GM12878 (cell line): ENCODE data around the gene CLPTM1. TPM values are rescaled to one million over a fixed set of nuclear protein-coding genes. Genes with fewer than 3 reads are reported as not detected.
"Not testable (repeated sequence)": the region's sequence is repeated elsewhere in the genome, so short reads cannot be mapped to it uniquely, and the experiment has no call there.

Experiments used
- ATAC-seq: fragments of 200-7000 bp; cut with Tn5 transposase; 3 replicates; pipeline ENCODE4 v1.9.1; 2020; ENCODE audit warnings: mild to moderate bottlenecking, moderate library complexity
- BruUV-seq: library from RNA; stranded (reverse); fragments of 400-500 nt; replicated peaks from 2 replicates; lab custom pipeline; 2021; lab: Mats Ljungman, UMichigan
- CTCF ChIA-PET: fragments of 300-600 bp; sonication (Branson Sonifier 250); formaldehyde crosslinking; extraction: SDS; loops from one replicate; lab custom pipeline; 2021; ENCODE audit warnings: inconsistent platforms; lab: Yijun Ruan, JAX
- POLR2A ChIA-PET: fragments of 350-600 bp; formaldehyde crosslinking; extraction: SDS; loops from one replicate; lab custom pipeline; 2021; ENCODE audit warnings: inconsistent platforms; lab: Charles Lee
- RAD21 ChIA-PET: fragments of 300-600 bp; sonication (Branson Sonifier 250); formaldehyde crosslinking; loops from one replicate; lab custom pipeline; 2023; ENCODE audit warnings: antibody characterized with exemption; ENCODE audit not compliant: unreplicated experiment; lab: Charles Lee
- SMC1A ChIA-PET: fragments of 300-600 bp; sonication (Branson Sonifier 250); formaldehyde crosslinking; loops from one replicate; lab custom pipeline; 2023; ENCODE audit not compliant: unreplicated experiment, uncharacterized antibody; lab: Charles Lee
- DNase-seq: peaks from one replicate; pipeline ENCODE4 v3.0.0-alpha.2; 2011; ENCODE audit warnings: low read depth, low spot score
- FAIRE-seq: peaks from 3 replicates; lab custom pipeline; 2011; peaks lifted over from hg19 to GRCh38; lab: Jason Lieb, UNC
- H2AFZ ChIP-seq: 2 replicates; pipeline ENCODE4 v1.6.0; 2011; ENCODE audit warnings: low read depth, low read length, control low read depth; ENCODE audit not compliant: control insufficient read depth
- H3K27ac ChIP-seq: 2 replicates; pipeline ENCODE4 v1.5.1; 2011; ENCODE audit warnings: control low read depth; ENCODE audit not compliant: control insufficient read depth, insufficient read depth
- H3K27me3 ChIP-seq, 2 experiments: replicated peaks in 1 of 2; 2 replicates each; pipeline versions ENCODE4 v1.6.0 to v1.6.1; 2011; ENCODE audit warnings: low read length in 1 of 2; ENCODE audit not compliant: control insufficient read depth in 2 of 2, insufficient read depth in 2 of 2
- H3K36me3 ChIP-seq, 2 experiments: 2 replicates each; pipeline ENCODE4 v1.5.1; 2011; ENCODE audit warnings: low read length in 1 of 2; ENCODE audit not compliant: control insufficient read depth in 2 of 2, insufficient read depth in 2 of 2
- H3K4me1 ChIP-seq: 2 replicates; pipeline ENCODE4 v1.6.1; 2011; ENCODE audit warnings: mild to moderate bottlenecking, low read length, moderate library complexity, mixed read lengths; ENCODE audit not compliant: control insufficient read depth, insufficient read depth
- H3K4me2 ChIP-seq: 2 replicates; pipeline ENCODE4 v1.6.0; 2011; ENCODE audit warnings: control low read depth; ENCODE audit not compliant: control insufficient read depth, insufficient read depth
- H3K4me3 ChIP-seq: fragments of 200-600 bp; sonication (generic); 2 replicates; pipeline ENCODE4 v1.5.1; 2016
- H3K79me2 ChIP-seq: 2 replicates; pipeline ENCODE4 v1.6.0; 2011; ENCODE audit warnings: low read length; ENCODE audit not compliant: control insufficient read depth, insufficient read depth
- H3K9ac ChIP-seq: 2 replicates; pipeline ENCODE4 v1.8.0; 2011; ENCODE audit warnings: low read length, control low read depth, mixed read lengths; ENCODE audit not compliant: control insufficient read depth, insufficient read depth
- H3K9me3 ChIP-seq: replicated peaks from 3 replicates; pipeline ENCODE4 v1.5.1; 2011; ENCODE audit warnings: mild to moderate bottlenecking, low read length; ENCODE audit not compliant: control insufficient read depth, insufficient read depth
- H4K20me1 ChIP-seq: 2 replicates; pipeline ENCODE4 v1.6.0; 2011; ENCODE audit not compliant: control insufficient read depth, insufficient read depth
- NR2F1 ChIP-seq: fragments of 450-650 bp; conservative IDR thresholded peaks from 2 replicates; pipeline ENCODE4 v1.6.1; 2017; ENCODE audit warnings: mild to moderate bottlenecking
- WGBS: methylation state at CpG from one replicate; pipeline ENCODE4 v1.1.6; 2016; ENCODE audit warnings: low lambda C conversion rate; ENCODE audit not compliant: insufficient replicate concordance, insufficient coverage; ENCODE audit errors: missing lambda C conversion rate; 5-methylcytosine and 5-hydroxymethylcytosine counted together
- in situ Hi-C: fragments of 300-500 bp; cut with MboI; formaldehyde crosslinking; loops from 9 replicates; pipeline ENCODE4 v1.14.3; 2018; ENCODE audit warnings: mixed read lengths
- intact Hi-C: fragments of 100-400 bp; cut with micrococcal nuclease; formaldehyde crosslinking; loops from one replicate; pipeline ENCODE4 v1.14.2; 2022; ENCODE audit not compliant: unreplicated experiment
- polyA plus RNA-seq, 11 experiments: library from polyadenylated mRNA; depleted of rRNA in 4 of 11; unstranded in 6 of 11; stranded (reverse) in 5 of 11; fragments of >200 nt; fragmentation: Nextera tagmentation in 4 of 11; fragmentation: Illumina TruSeq in 1 of 11; extraction: Ambion mirVana in 4 of 11; extraction: Trizol in 1 of 11; gene quantifications; 1 replicate in 1 of 11; 2 replicates in 10 of 11; pipeline versions ENCODE4 v1.2.1 to v1.2.3, GENCODE V29; 2011 to 2016; ENCODE audit warnings: inconsistent platforms in 2 of 11, missing spikeins in 2 of 11, low read depth in 1 of 11
- total RNA-seq, 4 experiments: library from RNA; depleted of rRNA in 3 of 4; stranded (reverse); fragments of >200 nt in 3 of 4; fragmentation: Illumina TruSeq in 1 of 4; extraction: Trizol in 1 of 4; gene quantifications; 2 replicates each; pipeline versions ENCODE4 v1.2.1 to v1.2.3, GENCODE V29; 2013 to 2021
- TF ChIP-seq, protein P1 (sequence below): fragments of 450-650 bp; IDR thresholded peaks from 2 replicates; pipeline ENCODE4 v1.6.1; 2016; ENCODE audit warnings: mild to moderate bottlenecking

The CLPTM1 gene
- total and polyA plus RNA-seq, 10 of the 15 experiments (the other 5 are each of a cell fraction or from before 2014, with no cell fraction given): 0.42 to 72.6 (median 35.2) TPM

DNA sequence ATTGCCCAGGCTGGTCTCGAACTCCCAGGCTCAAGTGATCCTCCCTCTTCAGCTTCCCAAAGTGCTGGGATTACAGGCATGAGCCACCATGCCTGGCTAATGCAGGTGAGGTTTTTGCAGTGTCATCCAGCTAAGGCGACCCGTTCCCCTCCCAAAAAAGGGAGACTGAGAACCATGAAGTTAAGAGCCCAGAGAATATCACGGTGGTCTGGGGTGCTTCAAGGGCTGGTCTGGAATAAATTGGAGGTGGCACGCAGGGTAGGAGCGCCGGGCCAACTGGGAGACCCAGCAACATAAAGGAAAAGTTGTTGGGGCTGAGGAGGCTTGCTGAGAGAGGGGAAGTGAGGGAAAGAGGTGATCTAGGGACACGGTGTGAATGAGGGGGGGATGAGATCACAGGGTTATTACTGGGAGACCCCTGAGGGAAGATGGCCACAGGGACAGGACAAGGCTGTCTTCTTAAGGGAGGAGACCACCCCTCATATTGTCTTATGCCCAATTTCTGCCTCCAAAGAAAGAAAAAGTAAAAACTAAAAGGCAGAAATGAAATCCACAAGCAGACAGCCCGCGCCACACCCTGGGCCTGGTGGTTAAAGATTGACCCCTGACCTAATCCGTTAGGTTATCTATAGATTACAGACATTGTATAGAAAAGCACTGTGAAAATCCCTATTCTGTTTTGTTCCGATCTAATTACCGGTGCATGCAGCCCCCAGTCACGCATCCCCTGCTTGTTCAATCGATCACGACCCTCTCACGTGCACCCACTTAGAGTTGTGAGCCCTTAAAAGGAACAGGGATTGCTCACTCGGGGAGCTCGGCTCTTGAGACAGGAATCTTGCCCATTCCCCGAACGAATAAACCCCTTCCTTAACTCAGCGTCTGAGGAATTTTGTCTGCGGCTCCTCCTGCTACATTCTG, 41.4 kb upstream of the CLPTM1 start:
- H4K20me1 ChIP-seq, FAIRE-seq, SMC1A ChIA-PET, H3K27me3 ChIP-seq, H3K27ac ChIP-seq, in situ Hi-C loops, H3K36me3 ChIP-seq, intact Hi-C loops, POLR2A ChIA-PET, H3K4me2 ChIP-seq, DNase-seq, H3K4me3 ChIP-seq, H2AFZ ChIP-seq, H3K9me3 ChIP-seq, BruUV-seq, H3K9ac ChIP-seq, H3K79me2 ChIP-seq, H3K4me1 ChIP-seq, ATAC-seq: not testable (repeated sequence)
- TF ChIP-seq, protein P1, sequence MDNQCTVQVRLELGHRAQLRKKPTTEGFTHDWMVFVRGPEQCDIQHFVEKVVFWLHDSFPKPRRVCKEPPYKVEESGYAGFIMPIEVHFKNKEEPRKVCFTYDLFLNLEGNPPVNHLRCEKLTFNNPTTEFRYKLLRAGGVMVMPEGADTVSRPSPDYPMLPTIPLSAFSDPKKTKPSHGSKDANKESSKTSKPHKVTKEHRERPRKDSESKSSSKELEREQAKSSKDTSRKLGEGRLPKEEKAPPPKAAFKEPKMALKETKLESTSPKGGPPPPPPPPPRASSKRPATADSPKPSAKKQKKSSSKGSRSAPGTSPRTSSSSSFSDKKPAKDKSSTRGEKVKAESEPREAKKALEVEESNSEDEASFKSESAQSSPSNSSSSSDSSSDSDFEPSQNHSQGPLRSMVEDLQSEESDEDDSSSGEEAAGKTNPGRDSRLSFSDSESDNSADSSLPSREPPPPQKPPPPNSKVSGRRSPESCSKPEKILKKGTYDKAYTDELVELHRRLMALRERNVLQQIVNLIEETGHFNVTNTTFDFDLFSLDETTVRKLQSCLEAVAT: 0 out of 2 replicates have a peak, but pooled peaks have one; percentile 39
- 0 out of 2 replicates have a peak, but pooled peaks have one; percentile 5 for TF ChIP-seq NR2F1
- CTCF ChIA-PET: interaction anchor here (1.4 kb wide), 1 partner anchor 11 kb away, joined by 3 read pairs; no protein-coding TSS in a partner anchor
- 55% methylated on average over 23 of the region's 23 CpGs for WGBS
- RAD21 ChIA-PET: interaction anchor here (1.0 kb wide), 1 partner anchor 143 kb away, joined by 3 read pairs; no protein-coding TSS in a partner anchor
